ENCODE measurements around the gene GPS1.

GPS1 gene

GRCh38 chr17:82106688-82107305 lies 55.1 kb downstream of the GPS1 start:
- DNase-seq: no peak
